Measurements from ENCODE around the gene TPPP3.

Gene TPPP3

GRCh38 chr16:67403976-67404555 lies 10.8 kb upstream of the TPPP3 start:
- no peak for DNase-seq

- no peak for DNase-seq
Measured at GRCh38 chr16:67400901-67401300, 7.6 kb upstream of the TPPP3 start.

- DNase-seq, result peak; percentile 26 to 90 (median 81)
Measured at GRCh38 chr16:67399749-67400704, 6.7 kb upstream of the TPPP3 start.

GRCh38 chr16:67399218-67399733 lies 6.0 kb upstream of the TPPP3 start:
- DNase-seq, result peak in 1 of 3 experiments; percentile 17

- no peak for DNase-seq
Measured at GRCh38 chr16:67398546-67399217, 5.4 kb upstream of the TPPP3 start.

GRCh38 chr16:67397812-67398545 lies 4.7 kb upstream of the TPPP3 start:
- DNase-seq, result peak in 2 of 3 experiments; percentile 8 to 19

GRCh38 chr16:67397036-67397801 lies 3.9 kb upstream of the TPPP3 start:
- peak in 1 of 3 experiments; percentile 39 for DNase-seq

- DNase-seq, result peak; percentile 93 to 99 (median 94)
Measured at GRCh38 chr16:67396159-67397035, 3.1 kb upstream of the TPPP3 start.

- DNase-seq, result peak; percentile 87 to 97 (median 93)
Measured at GRCh38 chr16:67395458-67396158, 2.3 kb upstream of the TPPP3 start.

- DNase-seq, result no peak
Measured at GRCh38 chr16:67395105-67395457, 1.8 kb upstream of the TPPP3 start.

GRCh38 chr16:67394155-67395104 lies 1.1 kb upstream of the TPPP3 start:
- no peak for DNase-seq

GRCh38 chr16:67393788-67394154 lies 473 bp upstream of the TPPP3 start:
- DNase-seq, result peak in 1 of 3 experiments; percentile 54

- DNase-seq, result no peak
Measured at GRCh38 chr16:67392301-67393059, 818 bp downstream of the TPPP3 start.

- DNase-seq, result peak in 2 of 3 experiments; percentile 51 to 74
Measured at GRCh38 chr16:67391424-67392300, 1.6 kb downstream of the TPPP3 start.

- DNase-seq, result no peak
Measured at GRCh38 chr16:67390816-67391423, 2.4 kb downstream of the TPPP3 start.
